NCI-H510A treated with DMSO at 0.1 percent for 48 hours (cell line): ENCODE measurements around the gene CEACAM21.

Experiments
- DNase-seq: peaks from one replicate; lab custom pipeline; 2025; lab: John Stamatoyannopoulos, UW

The CEACAM21 gene

GRCh38 chr19:41575998-41576397 is at the start of gene CEACAM21:
Gene CEACAM21, plus strand, starts transcription at chr19:41576166. Its CDS starts 109 bp downstream, at chr19:41576275.
- no peak for DNase-seq

- DNase-seq, result no peak
Observed at GRCh38 chr19:41527089-41527488, 48.9 kb upstream of the CEACAM21 start.

- DNase-seq, result no peak
Observed at GRCh38 chr19:41528106-41528505, 47.9 kb upstream of the CEACAM21 start.

- no peak for DNase-seq
Observed at GRCh38 chr19:41529484-41530183, 46.3 kb upstream of the CEACAM21 start.

- no peak for DNase-seq
Observed at GRCh38 chr19:41530184-41530534, 45.8 kb upstream of the CEACAM21 start.

GRCh38 chr19:41530761-41531301 is 45.1 kb upstream of the CEACAM21 start:
- no peak for DNase-seq

GRCh38 chr19:41531438-41532311 is 44.3 kb upstream of the CEACAM21 start:
- no peak for DNase-seq

- DNase-seq, result no peak
Observed at GRCh38 chr19:41532526-41532925, 43.4 kb upstream of the CEACAM21 start.

GRCh38 chr19:41533671-41534215 is 42.2 kb upstream of the CEACAM21 start:
- no peak for DNase-seq

GRCh38 chr19:41535029-41535622 is 40.8 kb upstream of the CEACAM21 start:
- no peak for DNase-seq

GRCh38 chr19:41537789-41538188 is 38.2 kb upstream of the CEACAM21 start:
- DNase-seq, result no peak

GRCh38 chr19:41540041-41540695 is 35.8 kb upstream of the CEACAM21 start:
- no peak for DNase-seq

GRCh38 chr19:41541990-41542584 is 33.9 kb upstream of the CEACAM21 start:
- peak; percentile 13 for DNase-seq

- no peak for DNase-seq
Observed at GRCh38 chr19:41542622-41543021, 33.3 kb upstream of the CEACAM21 start.

GRCh38 chr19:41543582-41543981 is 32.4 kb upstream of the CEACAM21 start:
- no peak for DNase-seq

- no peak for DNase-seq
Observed at GRCh38 chr19:41545547-41545946, 30.4 kb upstream of the CEACAM21 start.

- DNase-seq, result no peak
Observed at GRCh38 chr19:41546386-41546789, 29.6 kb upstream of the CEACAM21 start.

- no peak for DNase-seq
Observed at GRCh38 chr19:41546961-41547360, 29.0 kb upstream of the CEACAM21 start.

GRCh38 chr19:41547569-41547968 is 28.4 kb upstream of the CEACAM21 start:
- DNase-seq, result no peak

- no peak for DNase-seq
Observed at GRCh38 chr19:41548047-41548446, 27.9 kb upstream of the CEACAM21 start.

- DNase-seq, result no peak
Observed at GRCh38 chr19:41548954-41549688, 26.8 kb upstream of the CEACAM21 start.
